Transverse colon (tissue), 4 donors: ENCODE data around the gene THOC7. TPM values are rescaled to one million over a fixed set of nuclear protein-coding genes. Genes with fewer than 3 reads are reported as not detected.

Experiments used
- DNase-seq: peaks from one replicate; pipeline ENCODE4 v3.0.0-alpha.2; 2019
- H3K27ac ChIP-seq, 4 donors: fragments of 200-600 bp; sonication (generic); 2 replicates each; pipeline ENCODE4 v1.5.1; 2016 to 2018; ENCODE audit warnings: inconsistent platforms in 4 of 4
- H3K27me3 ChIP-seq: fragments of 200-600 bp; sonication (generic); 2 replicates; pipeline ENCODE4 v1.5.1; 2017; ENCODE audit warnings: inconsistent platforms
- H3K36me3 ChIP-seq, 4 donors: fragments of 200-600 bp; sonication (generic); 2 replicates each; pipeline ENCODE4 v1.5.1; 2017 to 2019; ENCODE audit warnings: inconsistent platforms in 4 of 4
- H3K4me1 ChIP-seq, 4 donors: fragments of 200-600 bp; sonication (generic); 2 replicates each; pipeline ENCODE4 v1.5.1; 2017 to 2020; ENCODE audit warnings: inconsistent platforms in 4 of 4
- H3K4me3 ChIP-seq, 4 donors: fragments of 200-600 bp; sonication (generic); 1 replicate in 1 of 4; 2 replicates in 3 of 4; pipeline versions ENCODE4 v1.5.1 to v1.6.1; 2017 to 2019; ENCODE audit warnings: inconsistent platforms in 4 of 4
- H3K9me3 ChIP-seq, 2 donors: fragments of 200-600 bp; sonication (generic); 2 replicates each; pipeline ENCODE4 v1.5.1; 2017 to 2019; ENCODE audit warnings: inconsistent platforms in 2 of 2
- EP300 ChIP-seq: sonication (generic); formaldehyde crosslinking; IDR thresholded peaks from one replicate; pipeline ENCODE4 v1.6.1; 2017; ENCODE audit warnings: antibody characterized with exemption, low read depth
- POLR2A ChIP-seq: fragments of 450-650 bp; IDR thresholded peaks from one replicate; pipeline ENCODE4 v1.6.1; 2016; ENCODE audit warnings: antibody characterized with exemption, mild to moderate bottlenecking, moderate library complexity
- POLR2AphosphoS5 ChIP-seq, 3 donors: sonication (generic); formaldehyde crosslinking; IDR thresholded peaks; one replicate each; pipeline ENCODE4 v1.6.1; 2016; ENCODE audit warnings: antibody characterized with exemption in 3 of 3
- WGBS, 2 donors: methylation state at CpG; one replicate each; pipeline ENCODE4 v1.1.5; 2018; ENCODE audit warnings: low coverage in 1 of 2; 5-methylcytosine and 5-hydroxymethylcytosine counted together
- in situ Hi-C, 4 donors: fragments of 200-750 bp; cut with MboI; loops; one replicate each; pipeline versions ENCODE4 v1.15.0 to v1.15.1; 2017; ENCODE audit warnings: low sequenced_read_pairs in 3 of 4, low pct_ligation_motif_present in 1 of 4, low pct_unique_long_range_greater_than_20kb in 1 of 4
- intact Hi-C: fragments of 100-400 bp; cut with DNase I; formaldehyde crosslinking; loops from one replicate; pipeline ENCODE4 v1.15.1; 2023; ENCODE audit warnings: low total_unique reads
- total RNA-seq, 4 donors: library from RNA; depleted of rRNA; stranded (reverse); fragments of >200 nt; gene quantifications; one replicate each; pipeline ENCODE4 v1.1.0, GENCODE V29; 2016
- TF ChIP-seq, protein P1 (sequence below), 5 experiments: fragments of 200-600 bp in 3 of 5; fragments of 450-650 bp in 2 of 5; sonication (generic) in 3 of 5; IDR thresholded peaks; 1 replicate in 2 of 5; 2 replicates in 3 of 5; pipeline ENCODE4 v1.5.1; 2016 to 2017; ENCODE audit warnings: antibody characterized with exemption in 5 of 5, inconsistent platforms in 3 of 5, mild to moderate bottlenecking in 2 of 5, moderate library complexity in 1 of 5

THOC7 gene
- total RNA-seq, 4 donors from 2014 or later: 5.2 to 54.5 (median 40.8) TPM

- TF ChIP-seq, protein P1, sequence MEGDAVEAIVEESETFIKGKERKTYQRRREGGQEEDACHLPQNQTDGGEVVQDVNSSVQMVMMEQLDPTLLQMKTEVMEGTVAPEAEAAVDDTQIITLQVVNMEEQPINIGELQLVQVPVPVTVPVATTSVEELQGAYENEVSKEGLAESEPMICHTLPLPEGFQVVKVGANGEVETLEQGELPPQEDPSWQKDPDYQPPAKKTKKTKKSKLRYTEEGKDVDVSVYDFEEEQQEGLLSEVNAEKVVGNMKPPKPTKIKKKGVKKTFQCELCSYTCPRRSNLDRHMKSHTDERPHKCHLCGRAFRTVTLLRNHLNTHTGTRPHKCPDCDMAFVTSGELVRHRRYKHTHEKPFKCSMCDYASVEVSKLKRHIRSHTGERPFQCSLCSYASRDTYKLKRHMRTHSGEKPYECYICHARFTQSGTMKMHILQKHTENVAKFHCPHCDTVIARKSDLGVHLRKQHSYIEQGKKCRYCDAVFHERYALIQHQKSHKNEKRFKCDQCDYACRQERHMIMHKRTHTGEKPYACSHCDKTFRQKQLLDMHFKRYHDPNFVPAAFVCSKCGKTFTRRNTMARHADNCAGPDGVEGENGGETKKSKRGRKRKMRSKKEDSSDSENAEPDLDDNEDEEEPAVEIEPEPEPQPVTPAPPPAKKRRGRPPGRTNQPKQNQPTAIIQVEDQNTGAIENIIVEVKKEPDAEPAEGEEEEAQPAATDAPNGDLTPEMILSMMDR (IDR thresholded peaks at IDR 0.05): peak in 1 of 5 experiments; percentile 2
- no peak for TF ChIP-seq POLR2AphosphoS5 (IDR thresholded peaks at IDR 0.05)
- TF ChIP-seq POLR2A: peak; percentile 21
- Histone ChIP-seq H3K4me3 (peak overlapping the region; percentile 96 to 100 (median 99)), H3K36me3 (no peaks in the 10 kb centered on the region), H3K27me3 (no peaks in the 10 kb centered on the region), H3K9me3 (no peaks in the 10 kb centered on the region), H3K27ac (peak overlapping the region; percentile 89 to 98 (median 96)), H3K4me1 (peaks cover 0 to 29% (median 11%) of the 10 kb centered on the region in 4 donors)
- WGBS, 2 donors: 0 to 1% methylated on average over 4 to 27 of the region's 93 CpGs
- in situ Hi-C loops (no loop called here), intact Hi-C loops (no loop called here)
- DNase-seq: peak; percentile 51
Observed at GRCh38 chr3:63864008-63864964, 681 bp upstream of the THOC7 start.

DNA sequence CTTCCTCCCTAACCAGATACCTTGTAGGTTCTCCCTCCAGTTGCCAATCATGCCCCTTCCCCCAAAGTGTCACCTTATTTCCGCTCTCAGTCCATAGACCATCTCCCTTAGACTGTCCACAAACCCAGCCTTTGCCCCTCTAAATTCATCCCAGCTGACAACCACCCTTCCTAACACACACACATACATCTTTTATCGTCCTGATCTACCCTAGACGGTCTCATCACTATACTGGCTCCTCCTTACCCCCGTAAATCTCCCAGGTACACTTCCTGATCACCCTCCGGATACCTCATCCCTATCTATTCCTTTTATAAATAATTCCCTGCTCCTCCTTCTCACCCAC, 828 bp downstream of the THOC7 start:
- peak overlapping the region; percentile 85 to 100 (median 97) for H3K4me3 ChIP-seq
- no peaks in the 10 kb centered on the region for H3K36me3 ChIP-seq
- TF ChIP-seq, protein P1 (IDR thresholded peaks at IDR 0.05): no peak
- no peak for TF ChIP-seq EP300
- TF ChIP-seq POLR2A: no peak
- TF ChIP-seq POLR2AphosphoS5 (IDR thresholded peaks at IDR 0.05): no peak
- in situ Hi-C loops (no loop called here), intact Hi-C loops (no loop called here)
- DNase-seq: no peak
- H3K4me1 ChIP-seq: peaks cover 0 to 29% (median 11%) of the 10 kb centered on the region in 4 donors
- peak overlapping the region; percentile 84 to 99 (median 96) for H3K27ac ChIP-seq
- 17 to 29% methylated on average over 5 of the region's 5 CpGs for WGBS, 2 donors
- H3K9me3 ChIP-seq: no peaks in the 10 kb centered on the region
- H3K27me3 ChIP-seq: no peaks in the 10 kb centered on the region

- no peaks in the 10 kb centered on the region for H3K27me3 ChIP-seq
- no peak overlapping the region for H3K27ac ChIP-seq
- DNase-seq: no peak
- WGBS, 2 donors: 91% methylated on average over 5 of the region's 5 CpGs; no CpG with 5 or more reads in 1 of the 2 donors
- intact Hi-C loops (no loop called here), in situ Hi-C loops (no loop called here)
- H3K36me3 ChIP-seq: no peaks in the 10 kb centered on the region
- peaks cover 0 to 29% (median 11%) of the 10 kb centered on the region in 4 donors for H3K4me1 ChIP-seq
- no peak overlapping the region for H3K4me3 ChIP-seq
- H3K9me3 ChIP-seq: no peaks in the 10 kb centered on the region
- TF ChIP-seq EP300: no peak
- no peak for TF ChIP-seq POLR2AphosphoS5 (IDR thresholded peaks at IDR 0.05)
- no peak for TF ChIP-seq POLR2A
- TF ChIP-seq, protein P1 (IDR thresholded peaks at IDR 0.05): no peak
Observed at GRCh38 chr3:63861306-63861705, 2.3 kb downstream of the THOC7 start.

- Histone ChIP-seq H3K4me3 (no peak overlapping the region), H3K4me1 (peaks cover 0 to 29% (median 11%) of the 10 kb centered on the region in 4 donors), H3K9me3 (no peaks in the 10 kb centered on the region), H3K27ac (no peak overlapping the region), H3K27me3 (no peaks in the 10 kb centered on the region), H3K36me3 (no peaks in the 10 kb centered on the region)
- no peak for DNase-seq
- TF ChIP-seq, protein P1 (IDR thresholded peaks at IDR 0.05): no peak
- TF ChIP-seq POLR2A: no peak
- no peak for TF ChIP-seq POLR2AphosphoS5 (IDR thresholded peaks at IDR 0.05)
- no peak for TF ChIP-seq EP300
- intact Hi-C loops: no loop called here
- in situ Hi-C loops: no loop called here
- WGBS, 2 donors: 75 to 79% methylated on average over 2 to 3 of the region's 3 CpGs
Observed at GRCh38 chr3:63860776-63861175, 2.8 kb downstream of the THOC7 start.
